ENCODE results near the gene PSIP1. TPM values are rescaled to one million over a fixed set of nuclear protein-coding genes. Genes with fewer than 3 reads are reported as not detected.

Gene PSIP1
- total RNA-seq, 1 experiment from 2014 or later = 362 TPM

DNA sequence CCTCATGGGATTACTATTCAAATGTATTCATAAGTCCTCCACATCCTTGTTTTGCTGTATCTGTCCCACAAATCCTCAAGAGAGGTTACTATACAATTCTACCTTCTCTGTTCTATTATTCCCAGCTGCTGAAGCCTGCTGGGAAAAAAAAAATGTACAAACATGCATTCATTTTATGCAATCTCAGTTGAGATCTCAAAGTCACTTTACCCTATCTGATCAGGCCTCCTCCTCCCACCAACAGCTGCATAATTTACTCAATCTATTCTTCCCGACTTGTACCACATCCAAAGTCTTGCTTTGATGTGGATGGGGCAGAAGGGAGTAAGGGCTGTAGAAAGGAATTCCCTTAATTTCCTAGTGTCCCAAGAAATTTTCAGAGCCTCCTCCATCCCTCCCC lies 28.6 kb downstream of the PSIP1 start:
- H3K4me1 Mint-ChIP-seq = peaks cover 9 to 20% of the 10 kb centered on the region in 2 experiments
- H4K91ac ChIP-seq (ENCODE audit: insufficient read length, low read depth, low read length) = no peak overlapping the region
- H2BK15ac ChIP-seq (ENCODE audit: low read depth, low read length) = no peak overlapping the region
- peak overlapping the region in 1 of 3 experiments; percentile 38; a peak in 2 of 7 replicates for H3K27ac Mint-ChIP-seq
- no peak overlapping the region for H2AK5ac ChIP-seq (ENCODE audit: insufficient read length, low read length)
- H3K4ac ChIP-seq (ENCODE audit: low read depth, low read length) = no peak overlapping the region
- no peak overlapping the region for H2BK20ac ChIP-seq (ENCODE audit: low read depth, low read length, poor library complexity, severe bottlenecking)
- H3T11ph ChIP-seq (ENCODE audit: low read length) = no peak overlapping the region
- no peak overlapping the region for H3K4me3 Mint-ChIP-seq
- H4K5ac ChIP-seq (ENCODE audit: insufficient read length, low read depth, low read length) = no peak overlapping the region
- no peaks in the 10 kb centered on the region for H3K27me3 Mint-ChIP-seq (ENCODE audit: low read depth)
- no peak overlapping the region for H3K56ac ChIP-seq (ENCODE audit: insufficient read length, low read depth, low read length)
- H3K14ac ChIP-seq (ENCODE audit: insufficient read depth, low read length) = no peak overlapping the region
- no peaks in the 10 kb centered on the region for H3K27me3 ChIP-seq (ENCODE audit: insufficient read depth, low read length)
- no peak overlapping the region for H3K23ac ChIP-seq (ENCODE audit: insufficient read length, low read depth, low read length)
- no peak overlapping the region for H3K27ac ChIP-seq (ENCODE audit: insufficient read length, low read depth, low read length)
- no peak for DNase-seq
- TF ChIP-seq, protein P1, sequence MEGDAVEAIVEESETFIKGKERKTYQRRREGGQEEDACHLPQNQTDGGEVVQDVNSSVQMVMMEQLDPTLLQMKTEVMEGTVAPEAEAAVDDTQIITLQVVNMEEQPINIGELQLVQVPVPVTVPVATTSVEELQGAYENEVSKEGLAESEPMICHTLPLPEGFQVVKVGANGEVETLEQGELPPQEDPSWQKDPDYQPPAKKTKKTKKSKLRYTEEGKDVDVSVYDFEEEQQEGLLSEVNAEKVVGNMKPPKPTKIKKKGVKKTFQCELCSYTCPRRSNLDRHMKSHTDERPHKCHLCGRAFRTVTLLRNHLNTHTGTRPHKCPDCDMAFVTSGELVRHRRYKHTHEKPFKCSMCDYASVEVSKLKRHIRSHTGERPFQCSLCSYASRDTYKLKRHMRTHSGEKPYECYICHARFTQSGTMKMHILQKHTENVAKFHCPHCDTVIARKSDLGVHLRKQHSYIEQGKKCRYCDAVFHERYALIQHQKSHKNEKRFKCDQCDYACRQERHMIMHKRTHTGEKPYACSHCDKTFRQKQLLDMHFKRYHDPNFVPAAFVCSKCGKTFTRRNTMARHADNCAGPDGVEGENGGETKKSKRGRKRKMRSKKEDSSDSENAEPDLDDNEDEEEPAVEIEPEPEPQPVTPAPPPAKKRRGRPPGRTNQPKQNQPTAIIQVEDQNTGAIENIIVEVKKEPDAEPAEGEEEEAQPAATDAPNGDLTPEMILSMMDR (conservative IDR thresholded peaks at IDR 0.05) = no peak
- no peaks in the 10 kb centered on the region for H4K20me1 ChIP-seq (ENCODE audit: control insufficient read depth, insufficient read depth, insufficient read length)
- H3K79me1 ChIP-seq (ENCODE audit: insufficient read depth, low read depth, low read length, poor library complexity, severe bottlenecking) = peaks cover 2% of the 10 kb centered on the region
- H3K79me2 ChIP-seq (ENCODE audit: insufficient read depth, low read length) = no peaks in the 10 kb centered on the region; the same call in 1 of the 2 replicates
- H3K23me2 ChIP-seq (ENCODE audit: insufficient read length, low read depth, low read length, poor library complexity, severe bottlenecking) = no peaks in the 10 kb centered on the region
- H3K4me1 ChIP-seq (ENCODE audit: insufficient read depth, low read length) = no peaks in the 10 kb centered on the region
- H3K9me3 ChIP-seq (ENCODE audit: control insufficient read depth, low read depth, low read length) = no peaks in the 10 kb centered on the region
- WGBS (ENCODE audit: extremely low coverage, insufficient read length, low lambda C conversion rate) = no CpG with 5 or more reads among the region's 1 CpG
- no peak overlapping the region for H2AFZ ChIP-seq (ENCODE audit: low read length)
- H3K9ac ChIP-seq (ENCODE audit: extremely low read depth, insufficient read length, low read length) = no peak overlapping the region
- H4K8ac ChIP-seq (replicated peaks; ENCODE audit: insufficient read length, low read depth, low read length) = no peak overlapping the region
- no peaks in the 10 kb centered on the region for H3K9me3 Mint-ChIP-seq
- no peak overlapping the region for H3K4me2 ChIP-seq (ENCODE audit: insufficient read depth, insufficient read length, low read length)
- H2BK120ac ChIP-seq (ENCODE audit: low read depth, low read length, poor library complexity, severe bottlenecking) = no peak overlapping the region
- no peak overlapping the region for H2BK12ac ChIP-seq (ENCODE audit: insufficient read length, low read depth, low read length)
- H2BK5ac ChIP-seq (ENCODE audit: insufficient read length, low read length) = no peak overlapping the region
- H3K36me3 Mint-ChIP-seq (ENCODE audit: insufficient read depth in 1 of 3, low read depth in 3 of 3) = peaks cover 43 to 81% (median 79%) of the 10 kb centered on the region in 3 experiments; a peak in 6 of 7 replicates
- no peak overlapping the region for H3K18ac ChIP-seq (ENCODE audit: insufficient read length, low read depth, low read length)
